ENCODE measurements around the gene NUCB1.

The NUCB1 gene

GRCh38 chr19:48897181-48897580 lies 2.9 kb upstream of the NUCB1 start:
- no peak for TF ChIP-seq CTCF (IDR thresholded peaks at IDR 0.05)

- TF ChIP-seq CTCF (IDR thresholded peaks at IDR 0.05) = no peak
Observed at GRCh38 chr19:48900477-48901406, 630 bp downstream of the NUCB1 start.

GRCh38 chr19:48905664-48906063 lies 5.6 kb downstream of the NUCB1 start:
- no peak for TF ChIP-seq CTCF (IDR thresholded peaks at IDR 0.05)

GRCh38 chr19:48906324-48906723 lies 6.2 kb downstream of the NUCB1 start:
- TF ChIP-seq CTCF (IDR thresholded peaks at IDR 0.05) = no peak

- TF ChIP-seq CTCF (IDR thresholded peaks at IDR 0.05) = no peak
Observed at GRCh38 chr19:48907671-48908070, 7.6 kb downstream of the NUCB1 start.

GRCh38 chr19:48910803-48911202 lies 10.7 kb downstream of the NUCB1 start:
- no peak for TF ChIP-seq CTCF (IDR thresholded peaks at IDR 0.05)

- TF ChIP-seq CTCF (IDR thresholded peaks at IDR 0.05) = no peak
Observed at GRCh38 chr19:48913114-48913889, 13.2 kb downstream of the NUCB1 start.
